NOMO-1 treated with dmso at 0.1 percent for 144 hours (cell line): ENCODE data around the gene ONECUT3.

Experiments
- DNase-seq: peaks from one replicate; lab custom pipeline; 2025; ENCODE audit not compliant: unreplicated experiment; lab: John Stamatoyannopoulos, UW

The ONECUT3 gene

GRCh38 chr19:1739960-1740629, 13.2 kb upstream of the ONECUT3 start:
- no peak for DNase-seq

- DNase-seq = no peak
These were observed 10.2 kb upstream of the ONECUT3 start for GRCh38 chr19:1742989-1743696.

- no peak for DNase-seq
These were observed 9.1 kb upstream of the ONECUT3 start for GRCh38 chr19:1744133-1744665.

GRCh38 chr19:1744822-1745563, 8.3 kb upstream of the ONECUT3 start:
- no peak for DNase-seq

GRCh38 chr19:1745589-1746031, 7.7 kb upstream of the ONECUT3 start:
- DNase-seq = no peak

- DNase-seq = no peak
These were observed 6.7 kb upstream of the ONECUT3 start for GRCh38 chr19:1746401-1747284.

- no peak for DNase-seq
These were observed 5.8 kb upstream of the ONECUT3 start for GRCh38 chr19:1747285-1748114.

GRCh38 chr19:1748115-1748872, 5.0 kb upstream of the ONECUT3 start:
- no peak for DNase-seq

GRCh38 chr19:1748873-1749341, 4.4 kb upstream of the ONECUT3 start:
- no peak for DNase-seq

- no peak for DNase-seq
These were observed 3.6 kb upstream of the ONECUT3 start for GRCh38 chr19:1749373-1750342.

GRCh38 chr19:1750343-1751021, 2.8 kb upstream of the ONECUT3 start:
- no peak for DNase-seq

GRCh38 chr19:1751367-1752008, 1.8 kb upstream of the ONECUT3 start:
- no peak for DNase-seq

- no peak for DNase-seq
These were observed 1.1 kb upstream of the ONECUT3 start for GRCh38 chr19:1752009-1752756.

GRCh38 chr19:1754018-1754635, 821 bp downstream of the ONECUT3 start:
- no peak for DNase-seq

GRCh38 chr19:1754636-1755466, 1.5 kb downstream of the ONECUT3 start:
- no peak for DNase-seq
